HepG2 (cell line): ENCODE data around the gene LARP4.

Source experiments
- ATF5 ChIP-seq: sonication (generic); formaldehyde crosslinking; IDR thresholded peaks from 2 replicates; pipeline ENCODE4 v1.4.0; 2020; ENCODE audit warnings: mild to moderate bottlenecking, low read depth, missing genetic modification reagents
- CEBPB ChIP-seq: IDR thresholded peaks from 2 replicates; pipeline ENCODE4 v1.6.1; 2011; ENCODE audit warnings: low read depth, low read length, improper control_type of control experiment, borderline replicate concordance
- EP300 ChIP-seq, 3 experiments: sonication (generic) in 1 of 3; formaldehyde crosslinking in 1 of 3; IDR thresholded peaks; 2 replicates each; pipeline versions ENCODE4 v1.5.1 to v1.6.1; 2011 to 2020; ENCODE audit warnings: low read depth in 2 of 3, low read length in 2 of 3, borderline replicate concordance in 1 of 3, improper control_type of control experiment in 1 of 3, mild to moderate bottlenecking in 1 of 3, missing genetic modification reagents in 1 of 3, moderate library complexity in 1 of 3
- MXI1 ChIP-seq: IDR thresholded peaks from 3 replicates; pipeline ENCODE4 v1.6.1; 2012; ENCODE audit warnings: low read depth, low read length, inconsistent platforms, borderline replicate concordance
- MYC ChIP-seq: sonication (generic); formaldehyde crosslinking; IDR thresholded peaks from 2 replicates; pipeline ENCODE4 v1.9.0; 2021; ENCODE audit warnings: missing genetic modification reagents, borderline replicate concordance
- POLR2A ChIP-seq, 2 experiments: IDR thresholded peaks; 2 replicates each; pipeline ENCODE4 v1.6.1; 2011; ENCODE audit warnings: low read depth in 2 of 2, low read length in 2 of 2, mild to moderate bottlenecking in 1 of 2, moderate library complexity in 1 of 2; ENCODE audit not compliant: insufficient read depth in 1 of 2
- REST ChIP-seq, 2 experiments: IDR thresholded peaks; 2 replicates each; pipeline ENCODE4 v1.6.1; 2011 to 2012; ENCODE audit warnings: low read length in 2 of 2, borderline replicate concordance in 1 of 2, low read depth in 1 of 2, mild to moderate bottlenecking in 1 of 2, moderate library complexity in 1 of 2
- SIX4 ChIP-seq: sonication (generic); formaldehyde crosslinking; IDR thresholded peaks from 2 replicates; pipeline ENCODE4 v1.4.0; 2020; ENCODE audit warnings: missing genetic modification reagents
- TFE3 ChIP-seq: IDR thresholded peaks from 2 replicates; pipeline ENCODE4 v1.6.1; 2016
- ZFP91 ChIP-seq: sonication (generic); formaldehyde crosslinking; IDR thresholded peaks from 2 replicates; pipeline ENCODE4 v1.9.0; 2022; ENCODE audit warnings: missing genetic modification reagents, mild to moderate bottlenecking, borderline replicate concordance
- ZNF546 ChIP-seq: sonication (generic); formaldehyde crosslinking; conservative IDR thresholded peaks from 2 replicates; pipeline ENCODE4 v1.8.1; 2023; ENCODE audit warnings: mild to moderate bottlenecking, missing genetic modification reagents

GRCh38 chr12:50401500-50402081 is 906 bp downstream of the LARP4 start:
- TF ChIP-seq MYC (CRISPR knock-in tag) = no peak
- no peak for TF ChIP-seq ZFP91
- TF ChIP-seq TFE3 (CRISPR knock-in tag) = no peak
- TF ChIP-seq MXI1 = no peak
- TF ChIP-seq POLR2A (IDR thresholded peaks at IDR 0.05; ENCODE audit: insufficient read depth in 1 of 2, low read depth in 2 of 2, low read length in 2 of 2) = no peak
- TF ChIP-seq REST (IDR thresholded peaks at IDR 0.05; ENCODE audit: borderline replicate concordance in 1 of 2, low read depth in 1 of 2, low read length in 2 of 2) = no peak
- no peak for TF ChIP-seq CEBPB
- TF ChIP-seq ATF5 = no peak
- no peak for TF ChIP-seq EP300 (IDR thresholded peaks at IDR 0.05; ENCODE audit: low read depth in 2 of 2, low read length in 2 of 2)
- no peak for TF ChIP-seq EP300 (CRISPR knock-in tag; IDR thresholded peaks at IDR 0.05; ENCODE audit: borderline replicate concordance)
- no peak for TF ChIP-seq ZNF546 (CRISPR knock-in tag)
- no peak for TF ChIP-seq SIX4
